HepG2 (cell line): ENCODE data around the gene ADGRL3. TPM values are rescaled to one million over a fixed set of nuclear protein-coding genes. Genes with fewer than 3 reads are reported as not detected.

Source experiments
- AFF4 ChIP-seq: sonication (generic); formaldehyde crosslinking; IDR thresholded peaks from 2 replicates; pipeline ENCODE4 v1.4.0; 2020; ENCODE audit warnings: missing genetic modification reagents
- FOXA3 ChIP-seq: IDR thresholded peaks from 2 replicates; pipeline ENCODE4 v1.6.1; 2016; ENCODE audit warnings: missing genetic modification reagents, missing compliant biosample characterization
- HDAC2 ChIP-seq: sonication (generic); formaldehyde crosslinking; IDR thresholded peaks from 2 replicates; pipeline ENCODE4 v1.4.0; 2020; ENCODE audit warnings: missing genetic modification reagents
- HMG20A ChIP-seq: IDR thresholded peaks from 2 replicates; pipeline ENCODE4 v1.6.1; 2016; ENCODE audit warnings: borderline replicate concordance
- HNF4A ChIP-seq: sonication (generic); formaldehyde crosslinking; IDR thresholded peaks from 2 replicates; pipeline ENCODE4 v1.4.0; 2020; ENCODE audit warnings: missing genetic modification reagents
- HNRNPLL ChIP-seq: fragments of 200-400 bp; formaldehyde crosslinking; IDR thresholded peaks from 2 replicates; pipeline ENCODE4 v1.6.1; 2017; ENCODE audit warnings: mild to moderate bottlenecking, low read depth, low read length; ENCODE audit not compliant: poor library complexity, severe bottlenecking
- LCORL ChIP-seq, 2 experiments: fragments of 450-650 bp in 1 of 2; sonication (generic) in 1 of 2; formaldehyde crosslinking in 1 of 2; IDR thresholded peaks; 2 replicates each; pipeline versions ENCODE4 v1.5.0 to v1.6.1; 2017 to 2020; ENCODE audit warnings: antibody characterized with exemption in 1 of 2, missing genetic modification reagents in 1 of 2
- NCOR1 ChIP-seq: fragments of 200-600 bp; sonication (generic); IDR thresholded peaks from 2 replicates; pipeline ENCODE4 v1.7.0; 2017; ENCODE audit warnings: antibody characterized with exemption, low read length, borderline replicate concordance
- SNAI1 ChIP-seq: sonication (generic); formaldehyde crosslinking; IDR thresholded peaks from 2 replicates; pipeline ENCODE4 v1.5.0; 2020; ENCODE audit warnings: mild to moderate bottlenecking, missing genetic modification reagents, borderline replicate concordance
- THRA ChIP-seq: sonication (generic); formaldehyde crosslinking; IDR thresholded peaks from 2 replicates; pipeline ENCODE4 v1.4.0; 2020; ENCODE audit warnings: missing genetic modification reagents, borderline replicate concordance
- ZBTB7B ChIP-seq: sonication (generic); formaldehyde crosslinking; IDR thresholded peaks from 2 replicates; pipeline ENCODE4 v1.4.0; 2020; ENCODE audit warnings: missing genetic modification reagents
- ZNF331 ChIP-seq: sonication (generic); formaldehyde crosslinking; IDR thresholded peaks from 2 replicates; pipeline ENCODE4 v1.4.0; 2020; ENCODE audit warnings: missing genetic modification reagents
- ZNF580 ChIP-seq: IDR thresholded peaks from 2 replicates; pipeline ENCODE4 v1.6.1; 2016; ENCODE audit warnings: low read depth, borderline replicate concordance
- ZNF687 ChIP-seq: sonication (generic); formaldehyde crosslinking; IDR thresholded peaks from 2 replicates; pipeline ENCODE4 v1.5.1; 2020; ENCODE audit warnings: mild to moderate bottlenecking, missing genetic modification reagents, moderate library complexity
- ZNF784 ChIP-seq: sonication (generic); formaldehyde crosslinking; IDR thresholded peaks from 2 replicates; pipeline ENCODE4 v1.5.1; 2020; ENCODE audit warnings: missing genetic modification reagents, mild to moderate bottlenecking, borderline replicate concordance
- ZNF792 ChIP-seq: IDR thresholded peaks from 2 replicates; pipeline ENCODE4 v1.6.1; 2016
- ZNF800 ChIP-seq: sonication (generic); formaldehyde crosslinking; IDR thresholded peaks from 2 replicates; pipeline ENCODE4 v1.4.0; 2020; ENCODE audit warnings: missing genetic modification reagents
- polyA plus RNA-seq, 8 experiments: library from polyadenylated mRNA; depleted of rRNA in 3 of 8; stranded (reverse) in 7 of 8; unstranded in 1 of 8; fragments of >200 nt; fragmentation: Illumina TruSeq in 4 of 8; extraction: Trizol in 4 of 8; gene quantifications; 2 replicates each; pipeline versions ENCODE4 v1.2.1 to v1.2.3, GENCODE V29; 2011 to 2016; ENCODE audit warnings: low read depth in 4 of 8, missing spikeins in 1 of 8, mixed read lengths in 1 of 8; ENCODE audit not compliant: insufficient read depth in 1 of 8
- total RNA-seq, 5 experiments: library from RNA; depleted of rRNA; stranded (reverse); fragments of >200 nt; fragmentation: Illumina TruSeq; extraction: Trizol; gene quantifications; 2 replicates each; pipeline ENCODE4 v1.2.3, GENCODE V29; 2016; ENCODE audit warnings: low read depth in 1 of 5

Gene ADGRL3
- total and polyA plus RNA-seq, 2 of the 13 experiments (the other 11 are each of a cell fraction or from before 2014, with no cell fraction given), result 0.04 to 0.05 TPM

GRCh38 chr4:61517144-61517543, 317.0 kb downstream of the ADGRL3 start (continued):
- TF ChIP-seq ZNF687 (peak; percentile 37), HDAC2 (0 out of 2 replicates have a peak, but pooled peaks have one; percentile 29), ZNF800 (CRISPR knock-in tag) (0 out of 2 replicates have a peak, but pooled peaks have one; percentile 35), ZNF331 (peak; percentile 59), HMG20A (no peak), NCOR1 (no peak), FOXA3 (CRISPR knock-in tag) (0 out of 2 replicates have a peak, but pooled peaks have one; percentile 7), LCORL (IDR thresholded peaks at IDR 0.05) (no peak), LCORL (CRISPR knock-in tag; IDR thresholded peaks at IDR 0.05) (no peak), ZNF580 (CRISPR knock-in tag) (0 out of 2 replicates have a peak, but pooled peaks have one; percentile 36), HNRNPLL (peak; percentile 72), ZNF792 (CRISPR knock-in tag) (no peak), THRA (CRISPR knock-in tag) (0 out of 2 replicates have a peak, but pooled peaks have one; percentile 32), SNAI1 (no peak), ZBTB7B (CRISPR knock-in tag) (0 out of 2 replicates have a peak, but pooled peaks have one; percentile 30), ZNF784 (CRISPR knock-in tag) (no peak), AFF4 (CRISPR knock-in tag) (no peak), HNF4A (CRISPR knock-in tag) (peak; percentile 31; the same call in 1 of the 2 replicates)
